Vagina (tissue), 2 donors: ENCODE data around the gene AGAP9. TPM values are rescaled to one million over a fixed set of nuclear protein-coding genes. Genes with fewer than 3 reads are reported as not detected.
"Not testable (repeated sequence)": the region's sequence is repeated elsewhere in the genome, so short reads cannot be mapped to it uniquely, and the experiment has no call there.

Experiments
- DNase-seq, 2 donors: peaks; one replicate each; pipeline ENCODE4 v3.0.0-alpha.2; 2017; ENCODE audit errors: extremely low spot score in 2 of 2
- H3K27ac ChIP-seq: fragments of 200-600 bp; sonication (generic); one replicate; pipeline ENCODE4 v1.5.1; 2019
- H3K27me3 ChIP-seq: fragments of 200-600 bp; sonication (generic); one replicate; pipeline ENCODE4 v1.5.1; 2019
- H3K36me3 ChIP-seq, 2 donors: fragments of 200-600 bp; sonication (generic); one replicate each; pipeline ENCODE4 v1.5.1; 2017 to 2019
- H3K4me1 ChIP-seq: fragments of 200-600 bp; sonication (generic); one replicate; pipeline ENCODE4 v1.5.1; 2019
- H3K4me3 ChIP-seq, 2 donors: fragments of 200-600 bp; sonication (generic); 1 replicate in 1 of 2; 2 replicates in 1 of 2; pipeline ENCODE4 v1.5.1; 2016 to 2019
- H3K9me3 ChIP-seq: fragments of 200-600 bp; sonication (generic); one replicate; pipeline ENCODE4 v1.5.1; 2019
- POLR2A ChIP-seq, 2 donors: fragments of 450-650 bp; IDR thresholded peaks; one replicate each; pipeline ENCODE4 v1.6.1; 2017; ENCODE audit warnings: antibody characterized with exemption in 2 of 2, mild to moderate bottlenecking in 2 of 2, moderate library complexity in 2 of 2
- POLR2AphosphoS5 ChIP-seq, 2 donors: sonication (generic); formaldehyde crosslinking; IDR thresholded peaks; one replicate each; pipeline ENCODE4 v1.9.0; 2017; ENCODE audit warnings: antibody characterized with exemption in 2 of 2, mild to moderate bottlenecking in 2 of 2, low read depth in 1 of 2; ENCODE audit not compliant: insufficient read depth in 1 of 2
- intact Hi-C: fragments of 100-400 bp; cut with DNase I; formaldehyde crosslinking; loops from one replicate; pipeline ENCODE4 v1.15.1; 2023
- total RNA-seq: library from RNA; depleted of rRNA; stranded (reverse); fragments of >200 nt; gene quantifications from one replicate; pipeline ENCODE4 v1.2.3, GENCODE V29; 2016

The AGAP9 gene
- total RNA-seq, 1 donor from 2014 or later, result 10.1 TPM

DNA sequence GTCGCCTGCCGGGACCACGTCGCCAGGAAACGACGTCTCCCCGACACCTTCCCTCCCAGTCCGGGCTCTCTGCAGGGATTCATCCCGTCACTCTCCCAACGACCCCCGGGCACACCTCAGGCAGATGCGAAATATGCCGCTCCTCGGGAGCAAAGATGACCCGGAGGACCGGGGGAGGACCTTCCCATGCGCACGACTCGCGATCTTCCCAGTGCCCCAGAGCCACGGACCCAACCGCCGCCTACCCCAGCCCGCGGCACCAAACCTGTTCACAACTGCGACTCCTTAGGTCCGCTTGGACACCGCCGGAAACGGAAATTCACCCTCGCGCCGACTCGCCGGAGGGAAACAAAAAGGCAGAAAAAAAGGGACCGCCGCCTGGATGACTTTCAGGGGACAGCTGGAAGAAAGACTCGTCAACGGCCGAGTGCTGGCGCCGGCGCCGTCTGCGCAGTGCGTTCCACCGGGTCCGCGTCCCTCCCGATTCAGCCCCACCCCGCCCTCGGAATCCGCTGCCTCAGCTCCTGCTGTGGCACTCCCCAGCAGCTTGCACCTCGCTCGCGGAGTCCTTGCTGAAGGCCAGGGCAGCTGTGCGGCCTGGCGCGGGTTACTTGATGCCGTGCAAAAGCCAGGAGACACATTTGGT is 29.9 kb upstream of the AGAP9 start:
- peak in 1 of 2 donors; percentile 89 for DNase-seq
- H3K4me1 ChIP-seq, intact Hi-C loops, H3K27me3 ChIP-seq, H3K36me3 ChIP-seq, H3K9me3 ChIP-seq: not testable (repeated sequence)
- TF ChIP-seq POLR2A (IDR thresholded peaks at IDR 0.05) (peak in 1 of 2 donors; percentile 7), POLR2AphosphoS5 (IDR thresholded peaks at IDR 0.05; ENCODE audit: insufficient read depth in 1 of 2, low read depth in 1 of 2) (peak in 1 of 2 donors; percentile 47)
- Histone ChIP-seq H3K27ac (peak overlapping the region; percentile 78), H3K4me3 (peak overlapping the region; percentile 61 to 69)

DNA sequence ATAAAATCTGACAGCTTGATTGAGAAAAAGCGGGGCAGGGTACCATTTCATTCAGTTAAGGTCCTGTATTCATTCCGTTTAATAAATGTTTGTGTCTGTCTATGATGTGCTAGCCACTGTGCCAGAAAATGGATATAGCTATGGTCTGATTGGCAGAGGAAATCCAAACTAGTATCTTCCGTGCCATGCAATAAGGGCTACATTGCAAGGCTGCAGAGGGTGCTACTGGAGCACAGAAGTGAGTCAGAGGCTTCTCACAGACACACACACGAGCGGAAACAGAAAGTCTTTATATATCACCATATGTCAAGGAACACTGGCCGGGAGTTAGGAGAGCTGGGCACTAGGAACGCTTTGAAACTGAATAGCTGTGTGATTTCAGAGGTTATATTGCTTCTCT is 29.3 kb upstream of the AGAP9 start:
- peak overlapping the region; percentile 78 for H3K27ac ChIP-seq
- H3K4me1 ChIP-seq, H3K27me3 ChIP-seq, DNase-seq, intact Hi-C loops, H3K9me3 ChIP-seq, H3K36me3 ChIP-seq: not testable (repeated sequence)
- H3K4me3 ChIP-seq, result peak overlapping the region; percentile 61 to 69
- peak in 1 of 2 donors; percentile 27 for TF ChIP-seq POLR2AphosphoS5 (IDR thresholded peaks at IDR 0.05; ENCODE audit: insufficient read depth in 1 of 2, low read depth in 1 of 2)

- H3K9me3 ChIP-seq, DNase-seq, H3K36me3 ChIP-seq, H3K4me3 ChIP-seq, intact Hi-C loops, H3K27me3 ChIP-seq, H3K4me1 ChIP-seq, H3K27ac ChIP-seq: not testable (repeated sequence)
Observed at GRCh38 chr10:47547286-47547685, 23.8 kb upstream of the AGAP9 start.

DNA sequence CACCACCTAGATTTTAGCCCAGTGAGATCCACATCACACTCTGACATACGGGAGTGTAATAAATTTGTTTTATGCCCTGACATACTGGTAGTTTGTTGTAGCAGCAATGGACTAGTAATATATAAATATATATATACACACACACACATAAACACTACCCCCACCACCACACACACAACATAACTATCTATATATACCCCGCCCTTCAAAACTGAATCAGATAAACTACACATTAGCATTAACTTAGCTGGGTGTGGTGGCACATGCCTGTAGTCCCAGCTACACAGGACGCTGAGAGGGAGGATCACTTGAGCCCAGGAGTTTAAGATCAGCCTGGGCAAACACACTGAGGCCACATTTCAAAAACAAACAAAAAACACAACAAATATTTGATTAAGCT is 13.0 kb upstream of the AGAP9 start:
- H3K27me3 ChIP-seq, intact Hi-C loops, H3K4me3 ChIP-seq, H3K27ac ChIP-seq, H3K36me3 ChIP-seq, H3K9me3 ChIP-seq, H3K4me1 ChIP-seq, DNase-seq: not testable (repeated sequence)

DNA sequence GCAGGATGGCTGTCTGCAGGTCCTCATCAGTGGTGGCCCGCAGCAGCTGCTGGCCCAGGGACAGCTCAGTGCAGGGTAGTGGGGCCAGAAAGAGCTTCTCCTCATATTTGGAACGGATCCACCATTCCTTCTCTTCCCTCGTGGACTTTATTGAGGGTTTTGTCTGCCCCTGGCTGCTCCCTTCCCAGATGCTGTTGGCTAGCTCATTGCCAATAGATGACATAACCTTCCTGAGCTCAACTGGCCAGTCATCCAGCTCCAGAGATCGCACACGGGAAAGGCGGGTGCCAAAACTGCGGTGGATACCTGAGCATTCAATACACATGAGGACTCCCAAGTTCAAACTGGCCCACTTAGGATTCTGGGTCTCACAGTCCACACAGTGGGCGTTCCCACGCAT is 21.1 kb downstream of the AGAP9 start:
- H3K27ac ChIP-seq, H3K36me3 ChIP-seq, H3K27me3 ChIP-seq, H3K4me1 ChIP-seq, intact Hi-C loops, H3K4me3 ChIP-seq, DNase-seq, H3K9me3 ChIP-seq: not testable (repeated sequence)

- DNase-seq, intact Hi-C loops, H3K36me3 ChIP-seq, H3K27me3 ChIP-seq, H3K27ac ChIP-seq, H3K4me3 ChIP-seq, H3K4me1 ChIP-seq, H3K9me3 ChIP-seq: not testable (repeated sequence)
Observed at GRCh38 chr10:47494226-47494625, 29.2 kb downstream of the AGAP9 start.

DNA sequence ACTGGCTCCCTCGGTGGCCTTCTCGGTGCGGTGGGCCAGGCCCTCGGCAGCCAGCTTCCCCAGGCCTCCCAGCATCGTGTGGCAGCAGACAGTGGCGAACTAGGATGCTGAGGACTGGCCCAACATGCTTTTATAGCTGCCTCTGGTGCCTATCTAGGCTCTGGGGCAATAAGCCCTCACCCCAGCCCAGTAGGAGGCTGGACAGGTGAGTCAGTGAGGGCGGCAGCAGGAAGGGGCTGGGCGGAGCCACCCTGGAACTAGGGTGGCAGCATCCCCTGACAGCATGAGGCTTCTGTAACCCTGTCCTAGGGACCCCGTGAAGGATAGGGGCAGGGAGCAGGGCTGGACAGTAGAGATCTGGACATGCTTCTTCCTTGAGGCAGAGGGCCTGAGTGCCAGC is 31.8 kb downstream of the AGAP9 start, which contains the start of gene FAM25G:
TSS of gene FAM25G (minus strand) at position 101 of the 400 bp plus-strand sequence. CDS start at position 75, 26 bp downstream.
- H3K4me3 ChIP-seq, H3K27me3 ChIP-seq, DNase-seq, H3K4me1 ChIP-seq, H3K36me3 ChIP-seq, H3K27ac ChIP-seq, intact Hi-C loops, H3K9me3 ChIP-seq: not testable (repeated sequence)

GRCh38 chr10:47489630-47490029 is 33.8 kb downstream of the AGAP9 start:
- H3K27me3 ChIP-seq, intact Hi-C loops, H3K9me3 ChIP-seq, H3K4me1 ChIP-seq, H3K4me3 ChIP-seq, DNase-seq, H3K27ac ChIP-seq, H3K36me3 ChIP-seq: not testable (repeated sequence)

GRCh38 chr10:47485943-47486342 is 37.5 kb downstream of the AGAP9 start:
- DNase-seq, intact Hi-C loops, H3K9me3 ChIP-seq, H3K4me3 ChIP-seq, H3K36me3 ChIP-seq, H3K4me1 ChIP-seq, H3K27ac ChIP-seq, H3K27me3 ChIP-seq: not testable (repeated sequence)

- H3K27me3 ChIP-seq, H3K27ac ChIP-seq, H3K9me3 ChIP-seq, H3K4me1 ChIP-seq, H3K36me3 ChIP-seq, H3K4me3 ChIP-seq, intact Hi-C loops: not testable (repeated sequence)
- peak in 1 of 2 donors; percentile 29 for DNase-seq
Observed at GRCh38 chr10:47484786-47485185, 38.7 kb downstream of the AGAP9 start.

DNA sequence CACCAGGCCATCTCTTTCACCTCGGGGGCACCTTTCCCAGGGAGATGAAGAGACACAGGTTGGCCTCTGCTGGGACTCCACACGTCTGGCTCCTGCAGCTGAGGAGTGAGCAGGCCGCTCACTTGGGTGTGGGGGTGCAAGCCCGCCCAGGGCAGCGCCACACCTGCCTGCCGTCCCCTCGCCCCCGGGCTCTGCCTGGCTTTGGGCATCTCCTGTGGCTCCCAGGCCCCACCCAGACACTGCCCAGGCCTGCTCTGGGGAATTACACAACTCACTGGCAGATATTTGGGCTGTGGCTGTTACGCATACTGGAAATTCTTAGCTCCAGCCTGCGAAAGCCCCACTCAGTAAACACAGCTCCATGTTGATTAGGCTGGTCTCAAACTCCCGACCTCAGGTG is 39.5 kb downstream of the AGAP9 start, which contains the start of gene ANXA8:
TSS of gene ANXA8 (minus strand) at position 193 of the 400 bp plus-strand sequence. CDS start at position 11, 182 bp downstream.
- H3K4me1 ChIP-seq, intact Hi-C loops, DNase-seq, H3K9me3 ChIP-seq, H3K27me3 ChIP-seq, H3K27ac ChIP-seq, H3K36me3 ChIP-seq: not testable (repeated sequence)
- peak within 1 kb of the TSS in 1 of 2 donors; percentile 21 for H3K4me3 ChIP-seq

- H3K4me3 ChIP-seq, H3K27ac ChIP-seq, H3K4me1 ChIP-seq, DNase-seq, H3K36me3 ChIP-seq, H3K9me3 ChIP-seq, H3K27me3 ChIP-seq, intact Hi-C loops: not testable (repeated sequence)
Observed at GRCh38 chr10:47482367-47482766, 41.1 kb downstream of the AGAP9 start.

DNA sequence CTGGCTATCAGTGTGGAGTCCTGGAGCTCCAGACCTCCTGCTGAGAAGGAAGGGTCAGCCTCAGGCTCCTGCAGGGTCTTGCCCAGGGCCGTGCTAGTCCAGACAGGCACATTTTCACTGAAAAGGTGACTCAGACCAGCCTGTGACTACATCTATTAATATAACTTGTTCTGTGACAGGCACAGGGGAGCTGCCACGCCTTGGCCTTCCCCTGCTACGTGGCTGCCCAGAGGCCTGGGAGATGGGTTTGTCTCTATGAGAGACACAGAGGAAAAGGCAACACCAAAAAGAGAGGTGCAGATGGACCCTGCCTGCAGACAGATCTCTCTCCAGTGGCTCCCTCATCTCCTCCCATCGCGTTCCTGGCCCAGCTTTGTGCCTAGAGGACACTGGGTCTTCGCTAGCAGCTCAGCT is 41.7 kb downstream of the AGAP9 start:
- intact Hi-C loops, H3K9me3 ChIP-seq, H3K36me3 ChIP-seq, DNase-seq, H3K27ac ChIP-seq, H3K4me3 ChIP-seq, H3K4me1 ChIP-seq, H3K27me3 ChIP-seq: not testable (repeated sequence)
